ENCODE measurements around the gene ATF1. TPM values are rescaled to one million over a fixed set of nuclear protein-coding genes. Genes with fewer than 3 reads are reported as not detected.

ATF1 gene
- total RNA-seq, 3 donors from 2014 or later, result 39.1 to 43.0 (median 41.7) TPM

DNA sequence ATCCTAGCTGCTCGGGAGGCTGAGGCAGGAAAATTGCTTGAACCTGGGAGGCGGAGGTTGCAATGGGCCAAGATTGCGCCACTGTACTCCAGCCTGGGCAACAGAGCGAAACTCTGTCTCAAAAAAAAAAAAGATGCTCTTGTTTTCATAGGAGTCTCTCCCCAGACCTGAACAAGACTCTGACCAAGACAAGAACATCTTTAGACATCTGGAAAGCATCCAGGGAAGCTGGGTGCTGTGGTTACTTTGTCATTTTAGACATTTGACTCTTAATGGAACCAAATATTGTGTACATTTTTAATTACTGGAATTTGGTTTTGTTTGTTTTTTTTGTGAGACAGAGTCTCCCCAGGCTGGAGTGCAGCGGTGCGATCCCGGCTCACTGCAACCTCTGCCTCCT lies 21.1 kb upstream of the ATF1 start:
- ATAC-seq, result no peak
- no peak for DNase-seq
- TF ChIP-seq, protein P1, sequence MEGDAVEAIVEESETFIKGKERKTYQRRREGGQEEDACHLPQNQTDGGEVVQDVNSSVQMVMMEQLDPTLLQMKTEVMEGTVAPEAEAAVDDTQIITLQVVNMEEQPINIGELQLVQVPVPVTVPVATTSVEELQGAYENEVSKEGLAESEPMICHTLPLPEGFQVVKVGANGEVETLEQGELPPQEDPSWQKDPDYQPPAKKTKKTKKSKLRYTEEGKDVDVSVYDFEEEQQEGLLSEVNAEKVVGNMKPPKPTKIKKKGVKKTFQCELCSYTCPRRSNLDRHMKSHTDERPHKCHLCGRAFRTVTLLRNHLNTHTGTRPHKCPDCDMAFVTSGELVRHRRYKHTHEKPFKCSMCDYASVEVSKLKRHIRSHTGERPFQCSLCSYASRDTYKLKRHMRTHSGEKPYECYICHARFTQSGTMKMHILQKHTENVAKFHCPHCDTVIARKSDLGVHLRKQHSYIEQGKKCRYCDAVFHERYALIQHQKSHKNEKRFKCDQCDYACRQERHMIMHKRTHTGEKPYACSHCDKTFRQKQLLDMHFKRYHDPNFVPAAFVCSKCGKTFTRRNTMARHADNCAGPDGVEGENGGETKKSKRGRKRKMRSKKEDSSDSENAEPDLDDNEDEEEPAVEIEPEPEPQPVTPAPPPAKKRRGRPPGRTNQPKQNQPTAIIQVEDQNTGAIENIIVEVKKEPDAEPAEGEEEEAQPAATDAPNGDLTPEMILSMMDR (IDR thresholded peaks at IDR 0.05), result no peak
- Histone ChIP-seq H3K9me3 (no peaks in the 10 kb centered on the region), H3K4me3 (no peak overlapping the region), H3K36me3 (ENCODE audit: low read depth) (peaks cover 6% of the 10 kb centered on the region), H3K4me1 (ENCODE audit: low read depth) (no peaks in the 10 kb centered on the region)
- intact Hi-C loops (cut with DNase I, micrococcal nuclease), result no loop called here

DNA sequence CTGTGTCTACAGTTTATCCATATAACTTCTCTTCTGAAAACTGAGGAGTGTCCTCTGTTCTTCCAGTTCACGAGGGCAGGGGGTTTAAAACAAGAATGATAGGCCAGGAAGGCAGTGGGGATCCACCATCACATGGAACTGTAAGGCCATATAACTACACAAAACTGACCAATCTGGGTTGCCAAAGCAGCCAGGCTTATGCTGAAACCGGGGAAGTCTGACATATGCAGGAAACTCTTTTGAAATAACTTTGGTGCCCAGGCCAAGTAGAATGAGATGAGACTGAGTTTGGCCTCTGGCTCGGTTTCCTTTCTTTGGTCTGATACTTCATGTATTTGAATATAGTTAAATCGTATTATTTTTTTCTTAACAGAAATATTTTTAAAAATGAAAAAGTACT lies 18.0 kb upstream of the ATF1 start:
- no peaks in the 10 kb centered on the region for H3K36me3 ChIP-seq (ENCODE audit: low read depth)

DNA sequence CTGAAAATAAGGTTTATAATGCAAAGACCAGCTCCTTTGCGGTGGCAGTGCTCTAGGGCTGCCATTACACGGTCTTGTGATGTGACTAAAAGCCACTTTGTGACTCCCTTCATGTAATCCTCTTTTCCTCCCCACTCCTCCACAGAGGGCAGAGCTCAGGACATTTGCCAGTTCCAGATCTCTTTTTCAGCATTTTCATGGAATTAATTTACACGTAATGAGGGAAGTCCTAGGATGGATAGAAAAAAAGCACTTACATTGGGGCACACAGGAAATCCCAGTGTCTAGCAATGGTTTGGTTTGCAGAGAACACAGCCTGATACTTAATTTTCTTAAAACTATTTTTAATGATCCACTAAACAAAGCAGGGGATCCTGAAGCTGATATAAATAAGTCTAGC lies 17.5 kb upstream of the ATF1 start:
- no peak for DNase-seq
- no peaks in the 10 kb centered on the region for H3K9me3 ChIP-seq
- intact Hi-C loops (cut with DNase I, micrococcal nuclease), result no loop called here
- ATAC-seq, result no peak
- TF ChIP-seq, protein P1 (IDR thresholded peaks at IDR 0.05), result no peak
- no peaks in the 10 kb centered on the region for H3K4me1 ChIP-seq (ENCODE audit: low read depth)
- no peak overlapping the region for H3K4me3 ChIP-seq
- H3K36me3 ChIP-seq (ENCODE audit: low read depth), result no peaks in the 10 kb centered on the region

More for the DNA sequence above, 18.0 kb upstream of the ATF1 start:
- TF ChIP-seq, protein P1 (IDR thresholded peaks at IDR 0.05), result no peak
- ATAC-seq (no peak), DNase-seq (no peak)
- intact Hi-C loops (cut with DNase I, micrococcal nuclease), result no loop called here
- H3K9me3 ChIP-seq, result no peaks in the 10 kb centered on the region
- no peaks in the 10 kb centered on the region for H3K4me1 ChIP-seq (ENCODE audit: low read depth)
- H3K4me3 ChIP-seq, result no peak overlapping the region

DNA sequence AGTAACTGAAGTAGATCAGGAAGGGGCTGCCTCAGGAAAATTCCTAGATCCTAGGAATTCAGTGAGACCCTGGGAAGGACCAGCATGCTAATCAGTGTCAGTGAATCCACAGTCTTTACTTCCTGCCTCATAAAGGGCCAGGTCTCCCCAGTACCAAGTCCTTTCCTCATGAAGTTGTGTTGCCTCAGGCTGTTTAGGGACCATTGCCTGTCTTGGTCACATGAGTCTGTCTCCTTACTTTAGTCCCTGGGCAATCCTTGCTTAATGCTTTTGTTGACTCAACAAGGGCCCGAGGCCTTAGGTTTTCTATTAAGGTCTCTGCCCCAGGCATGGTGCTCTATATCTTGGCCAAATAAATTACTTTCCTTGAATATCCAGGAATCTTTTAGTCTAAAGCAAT lies 16.1 kb upstream of the ATF1 start:
- DNase-seq, result no peak

DNA sequence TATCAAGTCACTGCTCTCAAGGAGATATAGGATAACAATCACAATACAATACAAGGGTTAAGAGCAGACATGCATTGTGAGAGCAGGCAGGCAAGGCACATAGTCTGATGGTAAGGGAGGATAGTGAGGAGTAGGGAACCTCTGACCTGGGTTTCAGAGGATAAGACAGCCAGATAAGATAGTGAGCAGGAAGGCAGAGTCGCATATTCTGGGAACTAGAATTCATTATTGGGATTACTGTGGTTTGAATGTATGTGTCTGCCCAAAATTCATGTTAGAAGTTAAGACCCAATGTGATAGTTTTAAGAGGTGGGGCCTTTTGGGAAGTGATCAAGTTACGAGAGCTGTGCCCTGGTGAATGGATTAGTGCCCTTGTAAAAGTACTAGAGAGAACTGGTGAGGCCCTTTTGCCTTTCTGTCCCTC lies 14.4 kb upstream of the ATF1 start:
- Histone ChIP-seq H3K4me3 (no peak overlapping the region), H3K9me3 (no peaks in the 10 kb centered on the region), H3K36me3 (ENCODE audit: low read depth) (no peaks in the 10 kb centered on the region), H3K4me1 (ENCODE audit: low read depth) (no peaks in the 10 kb centered on the region)
- DNase-seq (no peak), ATAC-seq (no peak)
- intact Hi-C loops (cut with DNase I, micrococcal nuclease), result no loop called here
- TF ChIP-seq, protein P1 (IDR thresholded peaks at IDR 0.05), result no peak

More for the DNA sequence above, 16.1 kb upstream of the ATF1 start:
- intact Hi-C loops (cut with DNase I, micrococcal nuclease), result no loop called here
- H3K4me1 ChIP-seq (ENCODE audit: low read depth), result no peaks in the 10 kb centered on the region
- TF ChIP-seq, protein P1 (IDR thresholded peaks at IDR 0.05), result no peak
- H3K36me3 ChIP-seq (ENCODE audit: low read depth), result no peaks in the 10 kb centered on the region
- no peak overlapping the region for H3K4me3 ChIP-seq
- no peak for ATAC-seq
- no peaks in the 10 kb centered on the region for H3K9me3 ChIP-seq

DNA sequence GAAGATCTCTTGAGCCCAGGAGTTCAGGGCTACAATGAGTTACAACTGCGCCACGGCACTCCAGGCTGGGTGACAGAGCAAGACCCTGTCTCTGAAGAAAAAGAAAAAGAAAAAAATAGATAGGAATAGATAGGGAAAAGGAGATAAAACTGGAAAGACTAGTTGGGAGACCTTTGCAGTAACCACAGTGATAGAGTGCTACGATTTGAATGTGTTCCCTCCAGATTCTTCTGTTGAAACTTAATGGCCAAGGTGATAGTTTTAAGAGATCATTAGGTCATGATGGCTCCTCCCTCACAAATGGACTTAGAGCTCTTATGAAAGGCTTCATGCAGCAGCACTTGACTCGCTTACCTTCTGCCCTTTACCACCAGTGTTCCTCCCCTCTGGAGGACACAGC lies 13.5 kb upstream of the ATF1 start:
- Histone ChIP-seq H3K4me1 (ENCODE audit: low read depth) (no peaks in the 10 kb centered on the region), H3K36me3 (ENCODE audit: low read depth) (no peaks in the 10 kb centered on the region), H3K9me3 (no peaks in the 10 kb centered on the region), H3K4me3 (no peak overlapping the region)
- TF ChIP-seq, protein P1 (IDR thresholded peaks at IDR 0.05), result no peak
- intact Hi-C loops (cut with DNase I, micrococcal nuclease), result no loop called here
- DNase-seq, result no peak
- ATAC-seq, result peak; percentile 12
